Aorta (tissue), 5 donors: ENCODE results near the gene GPRC5C. TPM values are rescaled to one million over a fixed set of nuclear protein-coding genes. Genes with fewer than 3 reads are reported as not detected.
"Not testable (repeated sequence)": the region's sequence is repeated elsewhere in the genome, so short reads cannot be mapped to it uniquely, and the experiment has no call there.

Source experiments
- ATAC-seq: fragments of 200-7000 bp; cut with Tn5 transposase; one replicate; pipeline ENCODE4 v1.9.1; 2022; ENCODE audit warnings: moderate library complexity; ENCODE audit not compliant: low FRiP score
- DNase-seq, 2 donors: peaks; one replicate each; pipeline ENCODE4 v3.0.0-alpha.2; 2020
- H3K27ac ChIP-seq, 2 donors: one replicate each; pipeline ENCODE4 v1.5.1; 2013; ENCODE audit warnings: low read length in 2 of 2, mild to moderate bottlenecking in 2 of 2, moderate library complexity in 2 of 2, control low read depth in 1 of 2, inconsistent platforms in 1 of 2, low read depth in 1 of 2
- H3K27me3 ChIP-seq, 2 donors: one replicate each; pipeline ENCODE4 v1.6.1; 2013; ENCODE audit warnings: control low read depth in 1 of 2, low read length in 1 of 2, mild to moderate bottlenecking in 1 of 2, moderate library complexity in 1 of 2; ENCODE audit not compliant: insufficient read depth in 2 of 2, control insufficient read depth in 1 of 2
- H3K36me3 ChIP-seq, 2 donors: one replicate each; pipeline ENCODE4 v1.6.1; 2013; ENCODE audit warnings: control low read depth in 1 of 2, low read length in 1 of 2, mild to moderate bottlenecking in 1 of 2; ENCODE audit not compliant: insufficient read depth in 2 of 2, control insufficient read depth in 1 of 2
- H3K4me1 ChIP-seq, 2 donors: one replicate each; pipeline ENCODE4 v1.6.1; 2013; ENCODE audit warnings: low read length in 2 of 2, control low read depth in 1 of 2, mild to moderate bottlenecking in 1 of 2, moderate library complexity in 1 of 2; ENCODE audit not compliant: insufficient read depth in 2 of 2, control insufficient read depth in 1 of 2
- H3K4me3 ChIP-seq, 2 donors: one replicate each; pipeline ENCODE4 v1.5.1; 2013; ENCODE audit warnings: low read length in 2 of 2, control low read depth in 1 of 2, mild to moderate bottlenecking in 1 of 2
- H3K9me3 ChIP-seq: one replicate; pipeline ENCODE4 v1.6.1; 2013; ENCODE audit warnings: mild to moderate bottlenecking, low read length; ENCODE audit not compliant: control insufficient read depth
- WGBS, 2 donors: extraction: QIAGEN DNeasy Blood & Tissue Kit; methylation state at CpG; one replicate each; pipeline ENCODE4 v1.1.7; 2013; 5-methylcytosine and 5-hydroxymethylcytosine counted together
- intact Hi-C, 2 donors: fragments of 100-400 bp; cut with DNase I; formaldehyde crosslinking; loops; one replicate each; pipeline versions ENCODE4 v1.14.2 to v1.15.0; 2022
- polyA plus RNA-seq, 2 donors: library from polyadenylated mRNA; stranded (reverse); fragments of 200-250 nt; gene quantifications; one replicate each; pipeline ENCODE4 v1.2.3, GENCODE V29; 2013
- total RNA-seq, 2 donors: library from RNA; stranded (reverse); fragmentation: NEBNext Ultra II Directional; extraction: Animal tissue kit (Norgen Biotek cat#: 25700); gene quantifications; one replicate each; pipeline ENCODE4 v1.2.1, GENCODE V29; 2021
- donor health status: healthy with polysubstance abuse.
- donor health status: Bipolar disorder and iron deficiency.
- donor health status: DM: no; HTN: no; CAD: no.
- donor health status: DM: no; HTN: no; CAD: no.
- donor health status: DM: yes; HTN: yes; CAD: no.

The GPRC5C gene
- total and polyA plus RNA-seq, 4 donors, result 31.6 to 59.4 (median 47.7) TPM

- ATAC-seq (no peak), DNase-seq (no peak)
- no peaks in the 10 kb centered on the region for H3K9me3 ChIP-seq
- H3K4me3 ChIP-seq, result no peak overlapping the region
- 83 to 88% methylated on average over 4 of the region's 4 CpGs for WGBS, 2 donors
- H3K4me1 ChIP-seq, result no peaks in the 10 kb centered on the region
- intact Hi-C loops, result no loop called here
- H3K36me3 ChIP-seq, result no peaks in the 10 kb centered on the region
- H3K27ac ChIP-seq, result no peak overlapping the region
- no peaks in the 10 kb centered on the region for H3K27me3 ChIP-seq
Observed at GRCh38 chr17:74475189-74475588, 43.3 kb downstream of the GPRC5C start.

GRCh38 chr17:74477411-74477810 is 45.5 kb downstream of the GPRC5C start:
- H3K4me1 ChIP-seq, result no peaks in the 10 kb centered on the region
- H3K27me3 ChIP-seq, result no peaks in the 10 kb centered on the region
- WGBS, 2 donors, result 64 to 70% methylated on average over 4 of the region's 4 CpGs
- no peak overlapping the region for H3K4me3 ChIP-seq
- ATAC-seq, result no peak
- intact Hi-C loops, result no loop called here
- H3K9me3 ChIP-seq, result no peaks in the 10 kb centered on the region
- no peak overlapping the region for H3K27ac ChIP-seq
- peak in 1 of 2 donors; percentile 4 for DNase-seq
- no peaks in the 10 kb centered on the region for H3K36me3 ChIP-seq

GRCh38 chr17:74478420-74479100 is 46.7 kb downstream of the GPRC5C start:
- 54 to 61% methylated on average over 6 of the region's 6 CpGs for WGBS, 2 donors
- Histone ChIP-seq H3K9me3 (no peaks in the 10 kb centered on the region), H3K27ac (no peak overlapping the region), H3K4me1 (no peaks in the 10 kb centered on the region), H3K27me3 (no peaks in the 10 kb centered on the region), H3K36me3 (no peaks in the 10 kb centered on the region), H3K4me3 (no peak overlapping the region)
- intact Hi-C loops, result no loop called here
- ATAC-seq, result no peak
- DNase-seq, result peak in 1 of 2 donors; percentile 79

GRCh38 chr17:74480290-74480689 is 48.4 kb downstream of the GPRC5C start:
- DNase-seq, result peak in 1 of 2 donors; percentile 32
- Histone ChIP-seq H3K9me3 (no peaks in the 10 kb centered on the region), H3K4me1 (no peaks in the 10 kb centered on the region), H3K36me3 (no peaks in the 10 kb centered on the region), H3K4me3 (no peak overlapping the region), H3K27ac (no peak overlapping the region), H3K27me3 (no peaks in the 10 kb centered on the region)
- ATAC-seq, result no peak
- 66 to 72% methylated on average over 8 of the region's 8 CpGs for WGBS, 2 donors
- intact Hi-C loops, result no loop called here

- Histone ChIP-seq H3K4me3 (no peak overlapping the region), H3K27ac (no peak overlapping the region), H3K4me1 (no peaks in the 10 kb centered on the region), H3K36me3 (no peaks in the 10 kb centered on the region), H3K9me3 (no peaks in the 10 kb centered on the region), H3K27me3 (no peaks in the 10 kb centered on the region)
- intact Hi-C loops, result no loop called here
- no peak for ATAC-seq
- DNase-seq, result no peak
- WGBS, 2 donors, result 70 to 81% methylated on average over 7 of the region's 7 CpGs
Observed at GRCh38 chr17:74481621-74482020, 49.7 kb downstream of the GPRC5C start.

- no peak overlapping the region for H3K4me3 ChIP-seq
- intact Hi-C loops, result no loop called here
- ATAC-seq (no peak), DNase-seq (no peak)
- H3K27me3 ChIP-seq, result no peaks in the 10 kb centered on the region
- H3K4me1 ChIP-seq, result no peaks in the 10 kb centered on the region
- H3K9me3 ChIP-seq, result no peaks in the 10 kb centered on the region
- H3K36me3 ChIP-seq, result no peaks in the 10 kb centered on the region
- WGBS, 2 donors, result 61% methylated on average over 9 of the region's 9 CpGs
- no peak overlapping the region for H3K27ac ChIP-seq
Observed at GRCh38 chr17:74484066-74484465, 52.2 kb downstream of the GPRC5C start.

- Histone ChIP-seq H3K36me3 (no peaks in the 10 kb centered on the region), H3K9me3 (no peaks in the 10 kb centered on the region), H3K27me3 (no peaks in the 10 kb centered on the region), H3K27ac (no peak overlapping the region), H3K4me3 (no peak overlapping the region), H3K4me1 (no peaks in the 10 kb centered on the region)
- intact Hi-C loops, result no loop called here
- WGBS, 2 donors, result 36% methylated on average over 9 of the region's 9 CpGs
- DNase-seq (no peak), ATAC-seq (no peak)
Observed at GRCh38 chr17:74485022-74485743, 53.3 kb downstream of the GPRC5C start.

GRCh38 chr17:74485841-74486240 is 54.0 kb downstream of the GPRC5C start:
- Histone ChIP-seq H3K9me3 (no peaks in the 10 kb centered on the region), H3K4me1 (no peaks in the 10 kb centered on the region), H3K4me3 (no peak overlapping the region), H3K27me3 (no peaks in the 10 kb centered on the region), H3K27ac (no peak overlapping the region), H3K36me3 (no peaks in the 10 kb centered on the region)
- 65 to 75% methylated on average over 5 of the region's 5 CpGs for WGBS, 2 donors
- DNase-seq (no peak), ATAC-seq (no peak)
- intact Hi-C loops, result no loop called here

GRCh38 chr17:74488276-74488675 is 56.4 kb downstream of the GPRC5C start:
- DNase-seq, H3K27ac ChIP-seq, H3K36me3 ChIP-seq, H3K4me3 ChIP-seq, intact Hi-C loops, ATAC-seq, H3K9me3 ChIP-seq, H3K4me1 ChIP-seq, H3K27me3 ChIP-seq: not testable (repeated sequence)
- WGBS, 2 donors, result 92 to 95% methylated on average over 4 of the region's 4 CpGs
